ENCODE measurements around the gene KCNJ18.
"Not testable (repeated sequence)": the region's sequence is repeated elsewhere in the genome, so short reads cannot be mapped to it uniquely, and the experiment has no call there.

KCNJ18 gene

GRCh38 chr17:21731076-21731475, 38.8 kb downstream of the KCNJ18 start:
- H3K27me3 ChIP-seq (ENCODE audit: control insufficient read depth in 5 of 5, insufficient read depth in 4 of 5, low read length in 5 of 5); H3K27ac ChIP-seq (ENCODE audit: low read depth, low read length); H3K36me3 ChIP-seq (ENCODE audit: control insufficient read depth in 5 of 5, insufficient read depth in 5 of 5, low read length in 5 of 5); H3K4me3 ChIP-seq (ENCODE audit: low read depth in 1 of 5, low read length in 5 of 5); H3K4me1 ChIP-seq (ENCODE audit: control insufficient read depth in 5 of 5, insufficient read depth in 5 of 5, low read length in 5 of 5); H3K9me3 ChIP-seq (ENCODE audit: control insufficient read depth in 5 of 5, low read length in 5 of 5); H3K9ac ChIP-seq (ENCODE audit: low read length in 5 of 5): not testable (repeated sequence)

GRCh38 chr17:21733931-21734330, 41.6 kb downstream of the KCNJ18 start:
- not testable (repeated sequence) for H3K36me3 ChIP-seq (ENCODE audit: control insufficient read depth in 5 of 5, insufficient read depth in 5 of 5, low read length in 5 of 5); H3K9ac ChIP-seq (ENCODE audit: low read length in 5 of 5); H3K27ac ChIP-seq (ENCODE audit: low read depth, low read length); H3K4me3 ChIP-seq (ENCODE audit: low read depth in 1 of 5, low read length in 5 of 5); H3K4me1 ChIP-seq (ENCODE audit: control insufficient read depth in 5 of 5, insufficient read depth in 5 of 5, low read length in 5 of 5); H3K9me3 ChIP-seq (ENCODE audit: control insufficient read depth in 5 of 5, low read length in 5 of 5); H3K27me3 ChIP-seq (ENCODE audit: control insufficient read depth in 5 of 5, insufficient read depth in 4 of 5, low read length in 5 of 5)

GRCh38 chr17:21735814-21736213, 43.5 kb downstream of the KCNJ18 start:
- not testable (repeated sequence) for H3K4me3 ChIP-seq (ENCODE audit: low read depth in 1 of 5, low read length in 5 of 5); H3K36me3 ChIP-seq (ENCODE audit: control insufficient read depth in 5 of 5, insufficient read depth in 5 of 5, low read length in 5 of 5); H3K4me1 ChIP-seq (ENCODE audit: control insufficient read depth in 5 of 5, insufficient read depth in 5 of 5, low read length in 5 of 5); H3K9ac ChIP-seq (ENCODE audit: low read length in 5 of 5); H3K27me3 ChIP-seq (ENCODE audit: control insufficient read depth in 5 of 5, insufficient read depth in 4 of 5, low read length in 5 of 5); H3K27ac ChIP-seq (ENCODE audit: low read depth, low read length); H3K9me3 ChIP-seq (ENCODE audit: control insufficient read depth in 5 of 5, low read length in 5 of 5)

GRCh38 chr17:21737015-21737580, 44.8 kb downstream of the KCNJ18 start:
- not testable (repeated sequence) for H3K36me3 ChIP-seq (ENCODE audit: control insufficient read depth in 5 of 5, insufficient read depth in 5 of 5, low read length in 5 of 5); H3K27ac ChIP-seq (ENCODE audit: low read depth, low read length); H3K27me3 ChIP-seq (ENCODE audit: control insufficient read depth in 5 of 5, insufficient read depth in 4 of 5, low read length in 5 of 5); H3K4me1 ChIP-seq (ENCODE audit: control insufficient read depth in 5 of 5, insufficient read depth in 5 of 5, low read length in 5 of 5); H3K9ac ChIP-seq (ENCODE audit: low read length in 5 of 5); H3K4me3 ChIP-seq (ENCODE audit: low read depth in 1 of 5, low read length in 5 of 5); H3K9me3 ChIP-seq (ENCODE audit: control insufficient read depth in 5 of 5, low read length in 5 of 5)

- H3K9me3 ChIP-seq (ENCODE audit: control insufficient read depth in 5 of 5, low read length in 5 of 5); H3K4me1 ChIP-seq (ENCODE audit: control insufficient read depth in 5 of 5, insufficient read depth in 5 of 5, low read length in 5 of 5); H3K9ac ChIP-seq (ENCODE audit: low read length in 5 of 5): not testable (repeated sequence)
These were observed 45.9 kb downstream of the KCNJ18 start for GRCh38 chr17:21738241-21738640.

GRCh38 chr17:21738877-21739474, 46.7 kb downstream of the KCNJ18 start:
- H3K27me3 ChIP-seq (ENCODE audit: control insufficient read depth in 5 of 5, insufficient read depth in 4 of 5, low read length in 5 of 5); H3K36me3 ChIP-seq (ENCODE audit: control insufficient read depth in 5 of 5, insufficient read depth in 5 of 5, low read length in 5 of 5); H3K4me3 ChIP-seq (ENCODE audit: low read depth in 1 of 5, low read length in 5 of 5); H3K4me1 ChIP-seq (ENCODE audit: control insufficient read depth in 5 of 5, insufficient read depth in 5 of 5, low read length in 5 of 5); H3K9me3 ChIP-seq (ENCODE audit: control insufficient read depth in 5 of 5, low read length in 5 of 5); H3K27ac ChIP-seq (ENCODE audit: low read depth, low read length); H3K9ac ChIP-seq (ENCODE audit: low read length in 5 of 5): not testable (repeated sequence)

More at GRCh38 chr17:21738241-21738640, 45.9 kb downstream of the KCNJ18 start:
- H3K4me3 ChIP-seq (ENCODE audit: low read depth in 1 of 5, low read length in 5 of 5); H3K27me3 ChIP-seq (ENCODE audit: control insufficient read depth in 5 of 5, insufficient read depth in 4 of 5, low read length in 5 of 5); H3K36me3 ChIP-seq (ENCODE audit: control insufficient read depth in 5 of 5, insufficient read depth in 5 of 5, low read length in 5 of 5); H3K27ac ChIP-seq (ENCODE audit: low read depth, low read length): not testable (repeated sequence)

- not testable (repeated sequence) for H3K27me3 ChIP-seq (ENCODE audit: control insufficient read depth in 5 of 5, insufficient read depth in 4 of 5, low read length in 5 of 5); H3K9me3 ChIP-seq (ENCODE audit: control insufficient read depth in 5 of 5, low read length in 5 of 5); H3K4me1 ChIP-seq (ENCODE audit: control insufficient read depth in 5 of 5, insufficient read depth in 5 of 5, low read length in 5 of 5); H3K4me3 ChIP-seq (ENCODE audit: low read depth in 1 of 5, low read length in 5 of 5); H3K27ac ChIP-seq (ENCODE audit: low read depth, low read length); H3K36me3 ChIP-seq (ENCODE audit: control insufficient read depth in 5 of 5, insufficient read depth in 5 of 5, low read length in 5 of 5); H3K9ac ChIP-seq (ENCODE audit: low read length in 5 of 5)
These were observed 47.2 kb downstream of the KCNJ18 start for GRCh38 chr17:21739485-21739884.

- not testable (repeated sequence) for H3K9me3 ChIP-seq (ENCODE audit: control insufficient read depth in 5 of 5, low read length in 5 of 5); H3K4me3 ChIP-seq (ENCODE audit: low read depth in 1 of 5, low read length in 5 of 5); H3K4me1 ChIP-seq (ENCODE audit: control insufficient read depth in 5 of 5, insufficient read depth in 5 of 5, low read length in 5 of 5); H3K27ac ChIP-seq (ENCODE audit: low read depth, low read length); H3K27me3 ChIP-seq (ENCODE audit: control insufficient read depth in 5 of 5, insufficient read depth in 4 of 5, low read length in 5 of 5); H3K9ac ChIP-seq (ENCODE audit: low read length in 5 of 5); H3K36me3 ChIP-seq (ENCODE audit: control insufficient read depth in 5 of 5, insufficient read depth in 5 of 5, low read length in 5 of 5)
These were observed 48.5 kb downstream of the KCNJ18 start for GRCh38 chr17:21740836-21741235.

- H3K27ac ChIP-seq (ENCODE audit: low read depth, low read length); H3K27me3 ChIP-seq (ENCODE audit: control insufficient read depth in 5 of 5, insufficient read depth in 4 of 5, low read length in 5 of 5); H3K4me3 ChIP-seq (ENCODE audit: low read depth in 1 of 5, low read length in 5 of 5); H3K4me1 ChIP-seq (ENCODE audit: control insufficient read depth in 5 of 5, insufficient read depth in 5 of 5, low read length in 5 of 5); H3K36me3 ChIP-seq (ENCODE audit: control insufficient read depth in 5 of 5, insufficient read depth in 5 of 5, low read length in 5 of 5); H3K9ac ChIP-seq (ENCODE audit: low read length in 5 of 5); H3K9me3 ChIP-seq (ENCODE audit: control insufficient read depth in 5 of 5, low read length in 5 of 5): not testable (repeated sequence)
These were observed 49.2 kb downstream of the KCNJ18 start for GRCh38 chr17:21741520-21741919.

- Histone ChIP-seq H3K4me3 (ENCODE audit: low read depth in 1 of 5, low read length in 5 of 5) (no peak overlapping the region), H3K27ac (ENCODE audit: low read depth, low read length) (no peak overlapping the region), H3K4me1 (ENCODE audit: control insufficient read depth in 5 of 5, insufficient read depth in 5 of 5, low read length in 5 of 5) (no peaks in the 10 kb centered on the region)
These were observed 50.0 kb downstream of the KCNJ18 start for GRCh38 chr17:21742326-21742725.

GRCh38 chr17:21744151-21744550, 51.8 kb downstream of the KCNJ18 start:
- not testable (repeated sequence) for H3K9ac ChIP-seq (ENCODE audit: low read length in 5 of 5); H3K4me3 ChIP-seq (ENCODE audit: low read depth in 1 of 5, low read length in 5 of 5); H3K4me1 ChIP-seq (ENCODE audit: control insufficient read depth in 5 of 5, insufficient read depth in 5 of 5, low read length in 5 of 5); H3K27ac ChIP-seq (ENCODE audit: low read depth, low read length); H3K36me3 ChIP-seq (ENCODE audit: control insufficient read depth in 5 of 5, insufficient read depth in 5 of 5, low read length in 5 of 5); H3K9me3 ChIP-seq (ENCODE audit: control insufficient read depth in 5 of 5, low read length in 5 of 5); H3K27me3 ChIP-seq (ENCODE audit: control insufficient read depth in 5 of 5, insufficient read depth in 4 of 5, low read length in 5 of 5)

More at GRCh38 chr17:21742326-21742725, 50.0 kb downstream of the KCNJ18 start:
- Histone ChIP-seq H3K36me3 (ENCODE audit: control insufficient read depth in 5 of 5, insufficient read depth in 5 of 5, low read length in 5 of 5) (no peaks in the 10 kb centered on the region), H3K9ac (ENCODE audit: low read length in 5 of 5) (no peak overlapping the region), H3K9me3 (ENCODE audit: control insufficient read depth in 5 of 5, low read length in 5 of 5) (peaks cover 0 to under 1% (median 0%) of the 10 kb centered on the region in 5 donors), H3K27me3 (ENCODE audit: control insufficient read depth in 5 of 5, insufficient read depth in 4 of 5, low read length in 5 of 5) (peaks cover 0 to 2% (median 0%) of the 10 kb centered on the region in 5 donors)

Measured in subcutaneous abdominal adipose tissue (tissue), 5 donors.